ENCODE results near the gene SAMD4A. TPM values are rescaled to one million over a fixed set of nuclear protein-coding genes. Genes with fewer than 3 reads are reported as not detected.

The SAMD4A gene
- total and polyA plus RNA-seq, 10 donors: 2.3 to 31.0 (median 21.2) TPM

DNA sequence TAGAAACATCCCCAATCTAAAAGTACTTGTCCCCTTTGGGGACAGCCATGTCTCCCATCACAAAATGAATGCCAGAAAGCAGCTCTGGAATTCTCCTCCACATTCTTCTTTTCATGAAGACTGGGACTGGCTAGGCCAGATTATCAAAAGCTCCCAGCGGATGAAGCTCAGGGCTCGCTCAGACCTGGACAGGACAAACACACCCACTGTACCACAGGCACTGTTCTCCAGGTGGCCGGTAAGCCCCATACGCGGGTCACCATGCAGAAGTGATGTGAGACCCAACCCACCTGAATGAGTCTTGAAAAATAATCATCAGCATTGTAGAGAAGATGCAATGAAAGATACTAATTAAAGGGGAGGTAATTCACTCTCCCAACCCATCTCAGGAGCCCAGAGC lies 250.6 kb downstream of the SAMD4A start:
- WGBS, 5 donors: 90 to 99% (median 96%) methylated on average over 5 of the region's 5 CpGs
- Histone ChIP-seq H3K27me3 (replicated peaks in 1 of 7) (no peaks in the 10 kb centered on the region), H3K4me3 (no peak overlapping the region), H3K36me3 (no peaks in the 10 kb centered on the region), H3K27ac (no peak overlapping the region), H3K4me1 (no peaks in the 10 kb centered on the region), H3K9me3 (peaks cover 0 to 2% (median under 1%) of the 10 kb centered on the region in 8 donors)
- no peak for DNase-seq
- no peak for TF ChIP-seq POLR2AphosphoS5 (IDR thresholded peaks at IDR 0.05)
- no peak for TF ChIP-seq POLR2A (IDR thresholded peaks at IDR 0.05)
- TF ChIP-seq, protein P1, sequence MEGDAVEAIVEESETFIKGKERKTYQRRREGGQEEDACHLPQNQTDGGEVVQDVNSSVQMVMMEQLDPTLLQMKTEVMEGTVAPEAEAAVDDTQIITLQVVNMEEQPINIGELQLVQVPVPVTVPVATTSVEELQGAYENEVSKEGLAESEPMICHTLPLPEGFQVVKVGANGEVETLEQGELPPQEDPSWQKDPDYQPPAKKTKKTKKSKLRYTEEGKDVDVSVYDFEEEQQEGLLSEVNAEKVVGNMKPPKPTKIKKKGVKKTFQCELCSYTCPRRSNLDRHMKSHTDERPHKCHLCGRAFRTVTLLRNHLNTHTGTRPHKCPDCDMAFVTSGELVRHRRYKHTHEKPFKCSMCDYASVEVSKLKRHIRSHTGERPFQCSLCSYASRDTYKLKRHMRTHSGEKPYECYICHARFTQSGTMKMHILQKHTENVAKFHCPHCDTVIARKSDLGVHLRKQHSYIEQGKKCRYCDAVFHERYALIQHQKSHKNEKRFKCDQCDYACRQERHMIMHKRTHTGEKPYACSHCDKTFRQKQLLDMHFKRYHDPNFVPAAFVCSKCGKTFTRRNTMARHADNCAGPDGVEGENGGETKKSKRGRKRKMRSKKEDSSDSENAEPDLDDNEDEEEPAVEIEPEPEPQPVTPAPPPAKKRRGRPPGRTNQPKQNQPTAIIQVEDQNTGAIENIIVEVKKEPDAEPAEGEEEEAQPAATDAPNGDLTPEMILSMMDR (IDR thresholded peaks at IDR 0.05 in 8 of 11, conservative IDR thresholded peaks at IDR 0.05 in 3 of 11): no peak
- intact Hi-C loops (cut with DNase I; ENCODE audit: low total_unique reads): no loop called here

DNA sequence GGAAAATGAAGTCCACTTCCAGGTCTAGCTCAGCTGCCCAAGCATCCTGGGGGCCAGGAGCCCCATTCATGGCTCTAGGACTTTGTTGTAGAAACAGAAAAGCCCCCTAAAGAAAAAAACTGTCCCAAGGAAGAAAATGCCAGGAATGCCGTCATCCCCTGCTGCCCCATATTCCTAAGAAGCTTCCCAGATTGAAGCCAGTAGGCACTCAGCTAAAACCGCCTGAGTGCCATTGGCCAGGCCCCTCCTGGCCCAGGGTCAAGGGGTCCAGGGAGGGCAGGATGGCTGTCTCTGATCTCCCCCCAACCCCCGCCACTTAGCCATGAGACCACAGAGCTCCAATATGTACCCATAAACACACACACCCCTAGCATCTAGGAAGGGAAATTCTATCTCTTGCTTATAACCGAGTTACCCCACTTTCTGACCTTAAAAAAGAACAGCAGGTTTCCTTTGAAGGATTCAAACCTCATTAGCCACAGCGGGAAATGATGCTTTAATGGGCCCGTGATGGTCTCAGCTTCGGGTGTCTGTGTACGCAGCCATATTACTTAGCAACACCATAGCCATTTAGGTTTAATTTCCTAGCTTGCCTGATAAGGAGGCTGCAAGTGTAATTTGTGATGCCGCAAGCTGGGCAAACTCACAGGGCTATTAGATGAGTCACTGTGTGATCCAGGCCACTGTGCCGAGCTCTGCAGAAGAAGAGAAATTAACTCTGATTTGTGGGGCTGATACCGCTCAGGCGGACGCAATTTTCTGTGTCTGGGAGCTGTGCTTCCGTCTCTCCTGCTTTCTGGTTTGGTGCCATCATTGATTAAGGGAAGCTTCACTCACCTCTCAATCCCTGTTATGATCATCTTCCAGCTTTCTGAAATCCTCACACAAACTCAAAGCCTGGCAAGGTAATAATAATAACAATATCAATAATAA lies 251.5 kb downstream of the SAMD4A start:
- Histone ChIP-seq H3K4me3 (no peak overlapping the region), H3K36me3 (no peaks in the 10 kb centered on the region), H3K9me3 (peaks cover 0 to 12% (median 10%) of the 10 kb centered on the region in 8 donors), H3K27me3 (replicated peaks in 1 of 7) (no peaks in the 10 kb centered on the region), H3K4me1 (no peaks in the 10 kb centered on the region), H3K27ac (no peak overlapping the region)
- intact Hi-C loops (cut with DNase I; ENCODE audit: low total_unique reads): no loop called here
- no peak for TF ChIP-seq POLR2A (IDR thresholded peaks at IDR 0.05)
- TF ChIP-seq, protein P1 (IDR thresholded peaks at IDR 0.05 in 8 of 11, conservative IDR thresholded peaks at IDR 0.05 in 3 of 11): no peak
- no peak for TF ChIP-seq POLR2AphosphoS5 (IDR thresholded peaks at IDR 0.05)
- 67 to 82% (median 74%) methylated on average over 12 to 14 of the region's 14 CpGs for WGBS, 5 donors
- DNase-seq: no peak

DNA sequence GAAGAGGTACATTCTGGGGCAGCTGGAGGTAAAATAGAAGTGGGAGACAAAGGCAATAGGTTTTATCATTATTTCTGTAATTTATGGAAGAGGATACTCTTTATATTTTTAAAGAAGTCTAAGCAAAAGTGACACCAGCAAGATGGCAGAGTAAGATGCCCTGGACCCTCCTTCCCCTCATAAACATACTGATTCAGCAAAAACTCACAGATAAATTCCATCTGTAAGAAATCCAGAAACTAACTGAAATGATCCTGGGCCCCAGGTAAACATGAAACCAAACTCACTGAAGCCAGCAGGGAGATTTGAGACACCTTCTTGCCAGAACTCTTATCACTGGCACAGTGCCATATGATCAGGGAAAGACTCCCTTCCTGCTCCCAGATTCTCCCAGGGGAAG lies 255.8 kb downstream of the SAMD4A start:
- Histone ChIP-seq H3K27ac (no peak overlapping the region), H3K4me3 (no peak overlapping the region), H3K27me3 (replicated peaks in 1 of 7) (no peaks in the 10 kb centered on the region), H3K36me3 (no peaks in the 10 kb centered on the region), H3K4me1 (no peaks in the 10 kb centered on the region), H3K9me3 (peaks cover 0 to 42% (median 38%) of the 10 kb centered on the region in 8 donors)
- DNase-seq: no peak
- intact Hi-C loops (cut with DNase I; ENCODE audit: low total_unique reads): no loop called here
- no peak for TF ChIP-seq POLR2A (IDR thresholded peaks at IDR 0.05)
- no peak for TF ChIP-seq POLR2AphosphoS5 (IDR thresholded peaks at IDR 0.05)
- TF ChIP-seq, protein P1 (IDR thresholded peaks at IDR 0.05 in 8 of 11, conservative IDR thresholded peaks at IDR 0.05 in 3 of 11): no peak

DNA sequence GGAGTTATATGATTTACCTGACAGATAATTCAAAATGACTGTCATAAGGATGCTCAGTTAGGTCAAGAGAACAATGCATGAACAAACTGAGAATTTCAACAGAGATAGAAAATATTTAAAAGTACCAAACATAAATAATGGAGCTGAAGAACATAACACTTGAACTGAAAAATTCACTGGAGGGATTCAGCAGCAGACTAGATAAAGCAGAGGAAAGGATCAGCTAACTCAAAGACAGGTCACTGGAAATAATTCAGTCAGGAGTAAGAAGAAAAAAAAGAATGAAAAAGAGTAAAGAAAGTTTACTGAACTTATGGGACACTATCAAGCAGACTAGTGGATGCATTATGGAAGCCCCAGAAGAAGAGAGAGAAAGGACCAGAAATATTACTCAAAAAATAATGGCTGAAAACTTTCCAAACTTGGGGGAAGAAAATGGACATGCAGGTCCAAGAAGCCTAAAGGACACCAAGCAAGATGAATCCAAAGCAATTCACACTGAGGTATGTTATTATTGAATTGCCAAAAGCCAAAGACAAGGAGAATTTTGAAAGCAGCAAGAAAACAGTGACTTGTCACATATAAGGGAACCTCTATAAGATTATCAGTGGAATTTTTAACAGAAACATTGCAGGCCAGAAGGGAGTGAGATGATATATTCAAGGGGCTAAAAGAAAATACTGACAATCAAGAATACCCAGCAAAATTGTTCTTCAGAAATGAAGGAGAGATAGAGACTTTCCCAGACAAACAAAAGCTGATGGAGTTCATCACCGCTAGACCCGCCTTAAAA lies 257.0 kb downstream of the SAMD4A start:
- H3K4me1 ChIP-seq: no peaks in the 10 kb centered on the region
- 95 to 100% (median 98%) methylated on average over 2 of the region's 2 CpGs for WGBS, 5 donors
- no peak overlapping the region for H3K27ac ChIP-seq
- no peak for TF ChIP-seq POLR2A (IDR thresholded peaks at IDR 0.05)
- no peak for TF ChIP-seq POLR2AphosphoS5 (IDR thresholded peaks at IDR 0.05)
- TF ChIP-seq, protein P1 (IDR thresholded peaks at IDR 0.05 in 8 of 11, conservative IDR thresholded peaks at IDR 0.05 in 3 of 11): no peak
- H3K36me3 ChIP-seq: no peaks in the 10 kb centered on the region
- DNase-seq: no peak
- peaks cover 0 to 42% (median 38%) of the 10 kb centered on the region in 8 donors for H3K9me3 ChIP-seq
- intact Hi-C loops (cut with DNase I; ENCODE audit: low total_unique reads): no loop called here
- no peaks in the 10 kb centered on the region for H3K27me3 ChIP-seq (replicated peaks in 1 of 7)
- H3K4me3 ChIP-seq: no peak overlapping the region
